CD4-positive, alpha-beta T cell (primary cell): ENCODE data around the gene KIF2A. TPM values are rescaled to one million over a fixed set of nuclear protein-coding genes. Genes with fewer than 3 reads are reported as not detected.

Experiments used
- ATAC-seq: fragments of 200-7000 bp; cut with Tn5 transposase; one replicate; pipeline ENCODE4 v1.10.0; 2022; ENCODE audit warnings: mild to moderate bottlenecking; ENCODE audit not compliant: poor library complexity
- CTCF ChIA-PET: fragments of 350-600 bp; sonication (Branson Sonifier 250); formaldehyde crosslinking; loops from one replicate; lab custom pipeline; 2021; ENCODE audit warnings: antibody characterized with exemption, inconsistent platforms; lab: Charles Lee
- POLR2A ChIA-PET: fragments of 350-600 bp; sonication (Branson Sonifier 250); formaldehyde crosslinking; loops from one replicate; lab custom pipeline; 2021; ENCODE audit warnings: antibody characterized with exemption, inconsistent platforms; lab: Charles Lee
- DNase-seq, 14 experiments: peaks; one replicate each; pipeline ENCODE4 v3.0.0-alpha.2; 2013 to 2020; ENCODE audit warnings: mixed read lengths in 2 of 14
- H3K27ac ChIP-seq, 2 donors: one replicate each; pipeline versions ENCODE4 v1.5.1 to v1.7.0; 2013; ENCODE audit warnings: low read length in 2 of 2, low read depth in 1 of 2, mild to moderate bottlenecking in 1 of 2
- H3K27me3 ChIP-seq, 2 experiments: 1 replicate in 1 of 2; 2 replicates in 1 of 2; pipeline versions ENCODE4 v1.6.1 to v1.7.0; 2013; ENCODE audit warnings: low read length in 2 of 2, control low read depth in 1 of 2, mild to moderate bottlenecking in 1 of 2, moderate library complexity in 1 of 2; ENCODE audit not compliant: insufficient read depth in 2 of 2, control insufficient read depth in 1 of 2
- H3K36me3 ChIP-seq: one replicate; pipeline ENCODE4 v1.6.1; 2013; ENCODE audit warnings: low read length, control low read depth; ENCODE audit not compliant: insufficient read depth
- H3K4me1 ChIP-seq: one replicate; pipeline ENCODE4 v1.6.1; 2013; ENCODE audit warnings: low read length, control low read depth; ENCODE audit not compliant: insufficient read depth
- H3K4me3 ChIP-seq: one replicate; pipeline ENCODE4 v1.5.1; 2013; ENCODE audit warnings: mild to moderate bottlenecking, low read length, moderate library complexity
- H3K9me3 ChIP-seq, 2 experiments: 1 replicate in 1 of 2; 2 replicates in 1 of 2; pipeline versions ENCODE4 v1.6.1 to v1.7.0; 2013; ENCODE audit warnings: low read length in 2 of 2, mild to moderate bottlenecking in 2 of 2, control low read depth in 1 of 2, moderate library complexity in 1 of 2; ENCODE audit not compliant: control insufficient read depth in 1 of 2, insufficient read depth in 1 of 2
- H3K27ac Mint-ChIP-seq: one replicate; pipeline ENCODE4 v1.8.0; 2020; ENCODE audit warnings: mixed read lengths
- H3K27me3 Mint-ChIP-seq: one replicate; pipeline ENCODE4 v1.8.0; 2021; ENCODE audit warnings: mixed read lengths
- H3K36me3 Mint-ChIP-seq: one replicate; pipeline ENCODE4 v1.8.0; 2021; ENCODE audit warnings: low read depth, mixed read lengths
- H3K4me1 Mint-ChIP-seq: one replicate; pipeline ENCODE4 v1.8.0; 2021; ENCODE audit warnings: low read depth, mixed read lengths
- H3K4me3 Mint-ChIP-seq: one replicate; pipeline ENCODE4 v1.8.0; 2020; ENCODE audit warnings: mild to moderate bottlenecking, mixed read lengths
- H3K9me3 Mint-ChIP-seq: one replicate; pipeline ENCODE4 v1.8.0; 2020; ENCODE audit warnings: mixed read lengths
- intact Hi-C, 2 experiments: fragments of 100-400 bp; cut with DNase I in 1 of 2; cut with micrococcal nuclease in 1 of 2; formaldehyde crosslinking; loops; one replicate each; pipeline versions ENCODE4 v1.15.1 to v1.9.0; 2023 to 2025; cut with DNase I, micrococcal nuclease
- total RNA-seq, 174 experiments: library from RNA in 2 of 174; stranded (reverse) in 2 of 174; gene quantifications; one replicate each; pipeline ENCODE4 v1.2.3 and lab custom pipeline; 2021 to 2026
- TF ChIP-seq, protein P1 (sequence below): fragments of 200-600 bp; IDR thresholded peaks from one replicate; pipeline ENCODE4 v1.8.0; 2022; ENCODE audit warnings: antibody characterized with exemption, mild to moderate bottlenecking

Gene KIF2A
- total RNA-seq, 2 experiments from 2014 or later, result 78.4 to 81.8 TPM

- CTCF ChIA-PET, result interaction anchor here (1.9 kb wide), 1 partner anchor 9 kb away, joined by 4 read pairs; the partner anchor contains the start of gene KIF2A
- Mint-ChIP-seq H3K4me3 (peak overlapping the region; percentile 72), H3K27ac (peak overlapping the region; percentile 88), H3K36me3 (no peaks in the 10 kb centered on the region), H3K9me3 (no peaks in the 10 kb centered on the region), H3K27me3 (no peaks in the 10 kb centered on the region), H3K4me1 (peaks cover 78% of the 10 kb centered on the region)
- Histone ChIP-seq H3K36me3 (no peaks in the 10 kb centered on the region), H3K4me3 (peak overlapping the region; percentile 4), H3K4me1 (peaks cover 45% of the 10 kb centered on the region), H3K27ac (no peak overlapping the region), H3K27me3 (no peaks in the 10 kb centered on the region), H3K9me3 (no peaks in the 10 kb centered on the region)
- DNase-seq (peak in 2 of 14 experiments; percentile 31 to 36), ATAC-seq (peak; percentile 10)
- TF ChIP-seq, protein P1, sequence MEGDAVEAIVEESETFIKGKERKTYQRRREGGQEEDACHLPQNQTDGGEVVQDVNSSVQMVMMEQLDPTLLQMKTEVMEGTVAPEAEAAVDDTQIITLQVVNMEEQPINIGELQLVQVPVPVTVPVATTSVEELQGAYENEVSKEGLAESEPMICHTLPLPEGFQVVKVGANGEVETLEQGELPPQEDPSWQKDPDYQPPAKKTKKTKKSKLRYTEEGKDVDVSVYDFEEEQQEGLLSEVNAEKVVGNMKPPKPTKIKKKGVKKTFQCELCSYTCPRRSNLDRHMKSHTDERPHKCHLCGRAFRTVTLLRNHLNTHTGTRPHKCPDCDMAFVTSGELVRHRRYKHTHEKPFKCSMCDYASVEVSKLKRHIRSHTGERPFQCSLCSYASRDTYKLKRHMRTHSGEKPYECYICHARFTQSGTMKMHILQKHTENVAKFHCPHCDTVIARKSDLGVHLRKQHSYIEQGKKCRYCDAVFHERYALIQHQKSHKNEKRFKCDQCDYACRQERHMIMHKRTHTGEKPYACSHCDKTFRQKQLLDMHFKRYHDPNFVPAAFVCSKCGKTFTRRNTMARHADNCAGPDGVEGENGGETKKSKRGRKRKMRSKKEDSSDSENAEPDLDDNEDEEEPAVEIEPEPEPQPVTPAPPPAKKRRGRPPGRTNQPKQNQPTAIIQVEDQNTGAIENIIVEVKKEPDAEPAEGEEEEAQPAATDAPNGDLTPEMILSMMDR, result no peak
- intact Hi-C loops, result no loop called here
- POLR2A ChIA-PET, result interaction anchor here (0.7 to 3.5 kb wide), 9 partner anchors 9 to 107 kb away, joined by 3 to 61 read pairs (median 4); partner anchors contain the start of genes DIMT1 and KIF2A
Observed at GRCh38 chr5:62296998-62297397, 9.0 kb upstream of the KIF2A start.

DNA sequence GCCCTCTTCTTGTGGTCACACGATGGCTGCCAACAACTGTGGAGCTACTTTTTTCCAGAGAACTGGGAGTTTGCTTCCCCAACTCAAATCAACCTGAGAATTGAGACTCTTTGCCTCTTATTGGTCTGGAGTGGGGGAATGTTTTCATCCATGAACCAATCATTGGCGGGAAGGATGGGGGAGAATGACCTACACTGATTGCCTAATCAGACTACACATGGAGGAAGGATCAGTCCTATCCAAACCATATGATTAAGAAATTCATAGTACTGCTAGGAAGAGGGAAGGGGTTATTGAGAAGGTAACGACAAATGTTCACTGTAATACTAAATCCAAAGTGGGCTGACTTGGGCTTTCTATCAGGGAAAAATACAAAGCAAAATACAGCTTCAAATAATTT lies 7.9 kb upstream of the KIF2A start:
- Mint-ChIP-seq H3K4me1 (peaks cover 67% of the 10 kb centered on the region), H3K27me3 (no peaks in the 10 kb centered on the region), H3K4me3 (peak overlapping the region; percentile 31), H3K27ac (peak overlapping the region; percentile 88), H3K36me3 (no peaks in the 10 kb centered on the region), H3K9me3 (no peaks in the 10 kb centered on the region)
- Histone ChIP-seq H3K27ac (no peak overlapping the region), H3K36me3 (no peaks in the 10 kb centered on the region), H3K4me3 (no peak overlapping the region), H3K4me1 (peaks cover 36% of the 10 kb centered on the region), H3K9me3 (no peaks in the 10 kb centered on the region), H3K27me3 (no peaks in the 10 kb centered on the region)
- intact Hi-C loops, result loop anchor here in 1 of 2 experiments (2.0 kb wide), 1 partner anchor 41 kb away; no protein-coding TSS in a partner anchor
- CTCF ChIA-PET, result interaction anchor here (1.9 kb wide), 1 partner anchor 8 kb away, joined by 4 read pairs; the partner anchor contains the start of gene KIF2A
- ATAC-seq (no peak), DNase-seq (no peak)
- POLR2A ChIA-PET, result interaction anchor here (0.8 to 3.5 kb wide), 9 partner anchors 8 to 106 kb away, joined by 3 to 61 read pairs (median 3); partner anchors contain the start of genes DIMT1 and KIF2A
- TF ChIP-seq, protein P1, result no peak

- ATAC-seq (peak; percentile 57), DNase-seq (peak in 4 of 14 experiments; percentile 22 to 53 (median 46))
- H3K4me3 ChIP-seq, result no peak overlapping the region
- H3K9me3 ChIP-seq, result no peaks in the 10 kb centered on the region
- TF ChIP-seq, protein P1, result no peak
- no peaks in the 10 kb centered on the region for H3K36me3 ChIP-seq
- no peaks in the 10 kb centered on the region for H3K27me3 Mint-ChIP-seq
- no peaks in the 10 kb centered on the region for H3K36me3 Mint-ChIP-seq
- POLR2A ChIA-PET, result interaction anchor here (1.0 to 2.0 kb wide), 6 partner anchors 9 to 105 kb away, joined by 3 to 12 read pairs (median 3); partner anchors contain the start of gene DIMT1
- no peaks in the 10 kb centered on the region for H3K9me3 Mint-ChIP-seq
- CTCF ChIA-PET, result no interaction called here
- peak overlapping the region; percentile 60 for H3K4me3 Mint-ChIP-seq
- peak overlapping the region; percentile 88 for H3K27ac Mint-ChIP-seq
- peaks cover 64% of the 10 kb centered on the region for H3K4me1 Mint-ChIP-seq
- no peaks in the 10 kb centered on the region for H3K27me3 ChIP-seq
- intact Hi-C loops, result loop anchor here in 1 of 2 experiments (2.0 kb wide), 1 partner anchor 42 kb away; no protein-coding TSS in a partner anchor
- no peak overlapping the region for H3K27ac ChIP-seq
- peaks cover 36% of the 10 kb centered on the region for H3K4me1 ChIP-seq
Observed at GRCh38 chr5:62299101-62299500, 6.9 kb upstream of the KIF2A start.
